GM12801 (cell line): ENCODE results near the gene UPK1A.

Experiments
- TF ChIP-seq, protein P1 (sequence below): IDR thresholded peaks from one replicate; pipeline ENCODE4 v1.5.1; 2011; ENCODE audit warnings: control low read depth; ENCODE audit not compliant: insufficient read length; ENCODE audit errors: extremely low read depth

The UPK1A gene

DNA sequence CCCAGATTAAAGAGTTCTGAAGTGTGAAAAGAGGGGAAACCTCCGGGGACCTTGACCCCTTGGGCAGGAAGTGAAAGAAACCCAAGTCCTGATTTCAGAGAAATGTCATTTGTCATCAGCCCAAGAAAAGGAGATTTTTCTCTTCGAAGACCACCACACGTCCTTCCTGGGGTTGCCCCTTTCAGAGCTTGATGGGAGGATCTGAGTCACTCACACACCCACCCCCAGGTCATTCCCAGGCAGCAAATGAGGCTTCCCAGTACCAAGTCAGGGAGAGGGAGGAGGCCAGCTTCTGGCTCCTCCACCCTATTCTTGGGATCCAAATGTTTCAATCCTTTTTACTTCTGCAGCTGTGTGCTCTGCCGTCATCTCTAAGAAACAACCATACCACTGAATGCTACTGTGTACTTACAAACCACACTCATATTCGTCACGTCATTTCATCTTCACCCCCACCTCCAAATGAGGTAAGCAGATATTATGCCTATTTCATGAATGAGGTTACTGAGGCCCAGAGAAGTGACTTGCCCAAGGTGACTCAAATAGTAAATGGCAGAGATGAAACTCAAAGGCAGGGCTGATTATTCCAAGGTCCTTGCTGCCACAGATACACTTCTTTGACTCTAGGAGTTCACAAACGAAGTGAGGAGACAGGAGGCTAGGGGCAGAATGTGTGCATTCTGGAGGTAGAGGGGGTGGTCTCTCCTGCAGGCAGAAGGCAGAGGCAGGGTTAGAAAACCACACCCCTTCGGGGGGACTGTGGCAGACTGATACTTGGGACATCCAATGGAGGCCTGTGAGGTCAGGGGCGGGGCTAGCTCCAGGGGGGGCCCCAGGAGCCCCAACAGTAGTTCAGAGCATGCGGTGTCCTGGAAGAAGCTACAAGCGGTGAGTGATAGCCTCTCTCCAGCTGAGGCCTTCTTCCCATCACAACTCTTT is 46.5 kb downstream of the UPK1A start:
- TF ChIP-seq, protein P1, sequence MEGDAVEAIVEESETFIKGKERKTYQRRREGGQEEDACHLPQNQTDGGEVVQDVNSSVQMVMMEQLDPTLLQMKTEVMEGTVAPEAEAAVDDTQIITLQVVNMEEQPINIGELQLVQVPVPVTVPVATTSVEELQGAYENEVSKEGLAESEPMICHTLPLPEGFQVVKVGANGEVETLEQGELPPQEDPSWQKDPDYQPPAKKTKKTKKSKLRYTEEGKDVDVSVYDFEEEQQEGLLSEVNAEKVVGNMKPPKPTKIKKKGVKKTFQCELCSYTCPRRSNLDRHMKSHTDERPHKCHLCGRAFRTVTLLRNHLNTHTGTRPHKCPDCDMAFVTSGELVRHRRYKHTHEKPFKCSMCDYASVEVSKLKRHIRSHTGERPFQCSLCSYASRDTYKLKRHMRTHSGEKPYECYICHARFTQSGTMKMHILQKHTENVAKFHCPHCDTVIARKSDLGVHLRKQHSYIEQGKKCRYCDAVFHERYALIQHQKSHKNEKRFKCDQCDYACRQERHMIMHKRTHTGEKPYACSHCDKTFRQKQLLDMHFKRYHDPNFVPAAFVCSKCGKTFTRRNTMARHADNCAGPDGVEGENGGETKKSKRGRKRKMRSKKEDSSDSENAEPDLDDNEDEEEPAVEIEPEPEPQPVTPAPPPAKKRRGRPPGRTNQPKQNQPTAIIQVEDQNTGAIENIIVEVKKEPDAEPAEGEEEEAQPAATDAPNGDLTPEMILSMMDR = no peak

DNA sequence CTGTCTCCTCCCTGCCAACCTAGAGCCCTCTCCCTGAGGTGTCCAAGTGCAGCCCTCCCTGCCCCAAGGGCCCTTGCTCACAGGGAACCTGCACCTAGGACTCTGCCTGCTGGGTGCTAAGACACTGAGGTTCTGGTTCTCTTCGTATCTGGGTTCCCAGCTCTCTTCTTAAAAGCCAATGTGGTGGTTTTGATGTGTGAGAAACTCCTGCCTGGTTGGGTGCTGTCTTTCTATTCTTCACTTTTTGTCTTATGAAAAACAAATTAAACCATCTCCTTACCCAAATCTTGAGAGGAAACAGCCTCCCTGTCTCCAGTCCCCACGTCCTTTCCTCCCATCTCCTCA is 47.2 kb downstream of the UPK1A start:
- TF ChIP-seq, protein P1 = no peak

DNA sequence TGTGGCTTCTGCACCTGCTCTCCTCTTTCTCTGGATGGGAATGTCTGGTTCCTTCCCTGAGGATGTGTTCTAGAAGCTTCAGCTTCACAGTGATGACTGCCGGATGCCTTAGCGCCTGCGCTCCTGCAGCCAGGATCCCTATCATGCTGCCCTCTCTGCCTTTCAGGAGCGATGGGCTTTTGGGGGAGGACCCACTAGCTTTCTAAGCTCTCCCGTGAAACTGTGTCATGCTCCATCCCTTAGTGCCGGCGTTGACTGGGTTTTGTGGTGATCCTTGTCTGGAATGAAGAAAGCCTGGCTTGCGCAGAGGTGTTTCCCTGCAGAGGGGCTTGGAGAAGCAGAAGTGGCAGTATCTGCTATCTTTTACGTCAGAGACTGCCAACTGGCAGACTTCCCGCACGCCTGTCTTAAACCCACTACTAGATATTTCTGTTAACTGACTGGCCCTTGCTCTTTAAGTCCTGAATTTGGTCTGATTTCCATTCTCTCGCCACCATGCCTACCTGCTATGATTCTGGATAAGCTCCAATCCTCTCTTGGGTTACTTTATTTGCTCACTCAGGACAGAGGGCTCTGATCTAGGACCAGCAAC is 47.7 kb downstream of the UPK1A start:
- TF ChIP-seq, protein P1 = no peak

DNA sequence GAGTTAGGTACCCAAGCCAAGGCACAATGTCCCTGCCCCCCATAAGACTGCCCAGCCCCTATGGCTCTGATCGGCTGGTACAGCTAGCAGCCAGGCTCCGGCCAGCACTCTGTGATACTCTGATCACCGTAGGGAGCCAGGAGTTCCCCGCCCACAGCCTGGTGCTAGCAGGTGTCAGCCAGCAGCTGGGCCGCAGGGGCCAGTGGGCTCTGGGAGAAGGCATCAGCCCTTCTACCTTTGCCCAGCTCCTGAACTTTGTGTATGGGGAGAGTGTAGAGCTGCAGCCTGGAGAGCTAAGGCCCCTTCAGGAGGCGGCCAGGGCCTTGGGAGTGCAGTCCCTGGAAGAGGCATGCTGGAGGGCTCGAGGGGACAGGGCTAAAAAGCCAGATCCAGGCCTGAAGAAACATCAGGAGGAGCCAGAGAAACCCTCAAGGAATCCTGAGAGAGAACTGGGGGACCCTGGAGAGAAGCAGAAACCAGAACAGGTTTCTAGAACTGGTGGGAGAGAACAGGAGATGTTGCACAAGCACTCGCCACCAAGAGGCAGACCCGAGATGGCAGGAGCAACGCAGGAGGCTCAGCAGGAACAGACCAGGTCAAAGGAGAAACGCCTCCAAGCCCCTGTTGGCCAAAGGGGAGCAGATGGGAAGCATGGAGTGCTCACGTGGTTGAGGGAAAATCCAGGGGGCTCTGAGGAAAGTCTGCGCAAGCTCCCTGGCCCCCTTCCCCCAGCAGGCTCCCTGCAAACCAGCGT is 48.5 kb downstream of the UPK1A start:
- TF ChIP-seq, protein P1 = no peak

DNA sequence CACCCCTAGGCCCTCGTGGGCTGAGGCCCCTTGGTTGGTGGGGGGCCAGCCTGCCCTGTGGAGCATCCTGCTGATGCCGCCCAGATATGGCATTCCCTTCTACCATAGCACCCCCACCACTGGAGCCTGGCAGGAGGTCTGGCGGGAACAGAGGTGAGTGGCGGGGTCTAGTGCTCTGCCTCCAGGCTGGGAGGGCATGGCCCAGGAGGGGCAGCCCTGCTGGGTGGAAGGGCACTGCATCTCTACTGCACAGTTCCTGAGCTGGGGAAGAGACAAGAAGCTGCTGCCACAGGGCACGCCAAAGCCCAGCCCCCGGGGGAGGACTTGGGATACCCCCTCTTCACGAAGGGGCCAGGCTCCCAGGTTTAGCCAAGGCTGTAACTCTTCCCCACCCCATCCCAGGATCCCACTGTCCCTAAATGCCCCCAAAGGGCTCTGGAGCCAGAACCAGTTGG is 49.1 kb downstream of the UPK1A start:
- TF ChIP-seq, protein P1 = no peak

DNA sequence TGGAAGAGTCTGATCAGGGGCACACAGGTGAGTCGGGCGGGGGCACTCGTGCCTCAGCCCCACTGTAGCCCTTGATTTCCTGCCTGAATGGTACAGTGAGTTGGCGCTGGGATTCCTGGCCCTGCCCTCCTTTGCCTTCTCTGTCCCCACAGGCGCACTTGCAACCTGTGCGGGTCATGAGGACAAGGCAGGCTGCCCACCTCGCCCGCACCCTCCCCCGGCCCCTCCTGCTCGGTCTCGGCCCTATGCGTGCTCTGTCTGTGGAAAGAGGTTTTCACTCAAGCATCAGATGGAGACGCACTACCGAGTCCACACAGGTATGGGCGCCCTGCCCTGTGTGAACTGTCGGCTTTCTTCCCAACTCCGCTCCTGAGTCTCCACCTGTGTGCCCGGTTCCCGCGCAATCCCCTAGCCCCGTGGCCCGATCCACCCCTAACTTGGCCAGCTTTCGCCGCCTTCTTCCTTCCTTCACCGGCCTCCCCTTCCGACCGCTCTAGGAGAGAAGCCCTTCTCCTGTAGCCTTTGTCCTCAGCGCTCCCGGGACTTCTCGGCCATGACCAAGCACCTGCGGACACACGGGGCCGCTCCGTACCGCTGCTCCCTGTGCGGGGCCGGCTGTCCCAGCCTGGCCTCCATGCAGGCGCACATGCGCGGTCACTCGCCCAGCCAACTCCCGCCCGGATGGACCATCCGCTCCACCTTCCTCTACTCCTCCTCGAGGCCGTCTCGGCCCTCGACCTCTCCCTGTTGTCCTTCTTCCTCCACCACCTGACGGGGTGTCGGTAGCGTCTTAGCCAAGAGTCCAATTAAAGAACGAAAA is 49.9 kb downstream of the UPK1A start:
- TF ChIP-seq, protein P1 = no peak
